H1 (cell line): Measurements from ENCODE around the gene CDK5. TPM values are rescaled to one million over a fixed set of nuclear protein-coding genes. Genes with fewer than 3 reads are reported as not detected.

Source experiments
- CEBPB ChIP-seq: IDR thresholded peaks from 2 replicates; pipeline ENCODE4 v1.6.1; 2012; ENCODE audit warnings: low read depth, low read length
- CREB1 ChIP-seq: IDR thresholded peaks from 2 replicates; pipeline ENCODE4 v1.6.1; 2012; ENCODE audit warnings: inconsistent platforms
- GTF2F1 ChIP-seq: IDR thresholded peaks from 2 replicates; pipeline ENCODE4 v1.6.1; 2012; ENCODE audit warnings: low read depth, low read length, improper control_type of control experiment, borderline replicate concordance
- RXRA ChIP-seq: IDR thresholded peaks from 2 replicates; pipeline ENCODE4 v1.6.1; 2011; ENCODE audit warnings: low read depth, mild to moderate bottlenecking, low read length, moderate library complexity; ENCODE audit not compliant: insufficient read depth
- SIN3A ChIP-seq, 2 experiments: IDR thresholded peaks in 1 of 2; conservative IDR thresholded peaks in 1 of 2; 2 replicates each; pipeline ENCODE4 v1.6.1; 2011 to 2012; ENCODE audit warnings: low read length in 2 of 2, improper control_type of control experiment in 1 of 2, low read depth in 1 of 2, mild to moderate bottlenecking in 1 of 2
- SIRT6 ChIP-seq: IDR thresholded peaks from one replicate; pipeline ENCODE4 v1.7.1; 2012; ENCODE audit warnings: low read length, inconsistent platforms
- TBP ChIP-seq: IDR thresholded peaks from 2 replicates; pipeline ENCODE4 v1.6.1; 2011; ENCODE audit warnings: low read depth, low read length, improper control_type of control experiment
- TCF12 ChIP-seq: IDR thresholded peaks from 2 replicates; pipeline ENCODE4 v1.6.1; 2011; ENCODE audit warnings: low read depth, mild to moderate bottlenecking, low read length
- ZNF274 ChIP-seq: IDR thresholded peaks from 2 replicates; pipeline ENCODE4 v1.7.0; 2012; ENCODE audit warnings: low read length, borderline replicate concordance; ENCODE audit errors: extremely low read depth
- polyA plus RNA-seq, 7 experiments: library from polyadenylated mRNA; depleted of rRNA in 3 of 7; stranded (reverse) in 5 of 7; unstranded in 2 of 7; fragments of >200 nt in 5 of 7; fragments of 200-250 nt in 2 of 7; gene quantifications; 1 replicate in 5 of 7; 2 replicates in 1 of 7; 4 replicates in 1 of 7; pipeline versions ENCODE4 v1.2.1 to v1.2.3, GENCODE V29; 2011 to 2013; ENCODE audit warnings: missing spikeins in 2 of 7, mixed read lengths in 2 of 7
- total RNA-seq: library from RNA; stranded (reverse); fragmentation: NEBNext Ultra II Directional; extraction: Animal tissue kit (Norgen Biotek cat#: 25700); gene quantifications from 2 replicates; pipeline ENCODE4 v1.2.1, GENCODE V29; 2021
- TF ChIP-seq, protein P1 (sequence below), 3 experiments: IDR thresholded peaks; 1 replicate in 2 of 3; 2 replicates in 1 of 3; pipeline versions ENCODE4 v1.5.1 to v1.6.1; 2011; ENCODE audit warnings: low read length in 3 of 3, mild to moderate bottlenecking in 3 of 3, inconsistent platforms in 2 of 3, low read depth in 1 of 3, moderate library complexity in 1 of 3; ENCODE audit not compliant: insufficient read depth in 1 of 3; ENCODE audit errors: control extremely low read depth in 1 of 3

Gene CDK5
- total and polyA plus RNA-seq, 2 of the 8 experiments (the other 6 are each of a cell fraction or from before 2014, with no cell fraction given), result 22.8 to 37.2 TPM

DNA sequence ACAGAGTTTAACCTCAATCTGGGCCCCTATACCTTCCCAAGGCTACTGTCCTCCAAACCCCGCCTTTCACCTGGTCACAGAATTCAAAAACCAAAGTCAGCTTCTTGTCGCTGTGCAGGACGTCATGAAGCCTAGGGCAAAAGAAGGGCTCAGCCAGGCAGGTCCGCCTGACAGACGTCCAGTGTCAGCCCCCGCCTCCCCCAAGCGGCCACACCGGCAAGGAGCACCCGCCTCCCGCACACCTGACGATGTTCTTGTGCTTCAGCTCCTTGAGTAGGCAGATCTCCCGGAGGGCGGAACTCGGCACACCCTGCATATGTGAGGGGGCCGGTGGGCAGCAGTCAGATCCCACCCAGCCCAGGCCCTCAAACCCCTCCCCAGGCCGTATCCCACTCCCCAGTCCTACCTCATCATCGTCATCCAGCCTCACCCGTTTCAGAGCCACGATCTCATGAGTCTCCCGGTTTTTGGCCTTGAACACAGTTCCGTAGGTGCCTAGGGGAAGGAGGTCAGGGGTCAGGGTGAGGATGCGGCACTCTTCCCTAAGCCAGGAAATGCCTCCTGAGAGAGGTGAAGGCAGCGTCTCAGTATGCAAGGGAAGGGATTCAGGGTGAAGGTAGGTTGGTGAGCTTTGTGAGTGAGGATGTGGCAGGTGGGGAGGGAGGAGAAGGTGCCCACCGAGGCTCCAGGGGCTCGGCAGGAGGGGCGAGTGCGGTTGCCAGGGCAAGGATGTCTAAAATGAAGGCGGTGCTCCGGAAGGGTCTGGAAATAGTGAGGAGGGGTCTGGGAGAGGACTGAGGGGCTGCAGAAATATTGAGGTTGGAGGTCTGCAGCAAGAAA, 811 bp downstream of the CDK5 start (continued):
- TF ChIP-seq TCF12 (no peak), SIRT6 (no peak), GTF2F1 (no peak), CEBPB (no peak), TBP (no peak), RXRA (no peak), CREB1 (0 out of 2 replicates have a peak, but pooled peaks have one; percentile 20), SIN3A (conservative IDR thresholded peaks at IDR 0.05 in 1 of 2, IDR thresholded peaks at IDR 0.05 in 1 of 2; ENCODE audit: low read depth in 1 of 2, low read length in 2 of 2) (peak in 1 of 2 experiments; percentile 61; a peak in 2 of 4 replicates), ZNF274 (no peak)
- TF ChIP-seq, protein P1, sequence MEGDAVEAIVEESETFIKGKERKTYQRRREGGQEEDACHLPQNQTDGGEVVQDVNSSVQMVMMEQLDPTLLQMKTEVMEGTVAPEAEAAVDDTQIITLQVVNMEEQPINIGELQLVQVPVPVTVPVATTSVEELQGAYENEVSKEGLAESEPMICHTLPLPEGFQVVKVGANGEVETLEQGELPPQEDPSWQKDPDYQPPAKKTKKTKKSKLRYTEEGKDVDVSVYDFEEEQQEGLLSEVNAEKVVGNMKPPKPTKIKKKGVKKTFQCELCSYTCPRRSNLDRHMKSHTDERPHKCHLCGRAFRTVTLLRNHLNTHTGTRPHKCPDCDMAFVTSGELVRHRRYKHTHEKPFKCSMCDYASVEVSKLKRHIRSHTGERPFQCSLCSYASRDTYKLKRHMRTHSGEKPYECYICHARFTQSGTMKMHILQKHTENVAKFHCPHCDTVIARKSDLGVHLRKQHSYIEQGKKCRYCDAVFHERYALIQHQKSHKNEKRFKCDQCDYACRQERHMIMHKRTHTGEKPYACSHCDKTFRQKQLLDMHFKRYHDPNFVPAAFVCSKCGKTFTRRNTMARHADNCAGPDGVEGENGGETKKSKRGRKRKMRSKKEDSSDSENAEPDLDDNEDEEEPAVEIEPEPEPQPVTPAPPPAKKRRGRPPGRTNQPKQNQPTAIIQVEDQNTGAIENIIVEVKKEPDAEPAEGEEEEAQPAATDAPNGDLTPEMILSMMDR (IDR thresholded peaks at IDR 0.05; ENCODE audit: control extremely low read depth in 1 of 3, insufficient read depth in 1 of 3, low read depth in 1 of 3, low read length in 3 of 3), result peak in 2 of 3 experiments; percentile 23 to 33; a peak in 2 of 4 replicates
